Jurkat, Clone E6-1 (cell line): ENCODE data around the gene ST6GALNAC3.
A peak's percentile ranks its signal among the peaks of the same experiment; 100 is the strongest.

Experiments
- DNase-seq: peaks from one replicate; pipeline ENCODE4 v3.0.0-alpha.2; 2011; ENCODE audit warnings: low read depth, low spot score
- H3K4me3 ChIP-seq: 2 replicates; pipeline ENCODE4 v1.5.1; 2011; ENCODE audit warnings: mild to moderate bottlenecking, low read length, control low read depth, moderate library complexity

Gene ST6GALNAC3

DNA sequence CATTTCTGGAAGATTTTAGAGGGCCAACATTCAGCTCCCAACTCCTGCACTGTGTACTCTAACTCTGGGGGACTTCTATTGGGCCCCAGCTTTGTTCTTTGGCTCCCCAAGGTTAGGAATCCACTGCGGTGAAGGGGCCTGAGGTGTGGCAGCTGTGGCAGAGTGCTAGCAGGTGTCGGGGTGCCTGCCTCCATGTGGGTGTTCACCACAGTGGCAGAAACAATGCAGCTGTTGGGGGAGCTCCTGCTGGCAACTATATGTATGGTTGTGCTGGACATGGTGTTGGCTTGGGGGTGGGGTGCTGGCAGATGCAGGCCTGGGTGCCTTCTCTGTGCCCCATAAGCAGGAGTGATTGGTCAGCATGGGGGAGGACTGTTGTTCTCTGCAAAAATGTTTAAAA lies 95.5 kb downstream of the ST6GALNAC3 start:
- H3K4me3 ChIP-seq: no peak overlapping the region
- no peak for DNase-seq

DNA sequence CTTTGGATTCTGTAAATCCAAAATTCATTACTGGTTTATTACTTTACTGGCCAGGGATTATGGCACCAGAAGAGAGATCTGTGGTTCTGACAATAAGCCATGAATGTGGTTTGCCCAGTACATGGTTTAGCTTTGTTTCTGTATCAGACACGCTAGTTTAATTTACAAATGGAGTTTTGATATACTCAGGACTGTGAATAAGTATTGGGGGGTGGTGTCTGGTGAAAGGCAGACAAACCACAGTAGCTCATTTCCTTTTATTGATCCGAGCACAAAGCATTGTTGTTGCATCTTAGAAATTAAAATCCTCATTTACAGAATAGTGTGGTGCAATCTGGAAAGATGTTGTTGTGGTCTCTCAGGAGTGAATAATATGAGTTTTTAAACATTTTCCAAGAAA lies 96.0 kb downstream of the ST6GALNAC3 start:
- no peak for DNase-seq
- no peak overlapping the region for H3K4me3 ChIP-seq

DNA sequence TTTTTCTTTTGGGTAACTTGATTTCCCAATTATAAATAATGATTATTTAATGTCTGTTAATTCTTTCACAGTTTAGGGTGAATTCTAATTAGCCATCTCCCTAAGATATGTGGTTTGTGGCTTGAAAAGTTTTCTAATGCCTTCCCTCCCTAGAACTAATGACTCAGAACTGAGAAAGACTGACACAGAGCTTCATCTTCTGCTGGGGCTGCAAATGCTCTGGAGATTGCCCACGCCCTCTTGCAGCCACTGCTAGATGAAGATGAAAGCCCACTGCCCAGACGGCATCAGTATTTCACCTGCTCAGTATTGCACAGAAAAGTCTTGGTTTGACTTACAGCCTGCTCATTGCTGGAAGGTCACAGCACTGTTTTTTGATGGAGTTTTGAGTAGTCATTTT lies 101.5 kb downstream of the ST6GALNAC3 start:
- DNase-seq: no peak

DNA sequence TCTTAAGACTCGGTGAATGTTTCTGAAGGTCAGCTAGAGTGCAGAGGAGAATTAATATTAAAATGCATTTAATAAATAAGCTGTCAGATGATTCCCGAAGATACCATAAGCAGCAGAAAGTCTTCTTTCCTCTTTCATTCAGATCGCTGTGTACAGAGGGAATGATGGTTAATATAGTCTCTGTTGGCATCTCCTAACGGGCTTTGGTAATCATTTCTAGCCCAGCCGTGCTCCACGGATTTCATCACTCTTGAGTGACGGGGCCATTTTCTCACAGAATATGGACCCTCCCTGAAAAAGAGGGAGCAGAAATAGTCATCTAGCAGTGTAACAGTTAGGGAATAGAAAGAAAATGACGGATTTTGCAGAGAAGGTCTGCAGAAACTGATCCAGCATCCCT lies 103.1 kb downstream of the ST6GALNAC3 start:
- no peak overlapping the region for H3K4me3 ChIP-seq
- DNase-seq: no peak

More for the DNA sequence above, 101.5 kb downstream of the ST6GALNAC3 start:
- H3K4me3 ChIP-seq: no peak overlapping the region

DNA sequence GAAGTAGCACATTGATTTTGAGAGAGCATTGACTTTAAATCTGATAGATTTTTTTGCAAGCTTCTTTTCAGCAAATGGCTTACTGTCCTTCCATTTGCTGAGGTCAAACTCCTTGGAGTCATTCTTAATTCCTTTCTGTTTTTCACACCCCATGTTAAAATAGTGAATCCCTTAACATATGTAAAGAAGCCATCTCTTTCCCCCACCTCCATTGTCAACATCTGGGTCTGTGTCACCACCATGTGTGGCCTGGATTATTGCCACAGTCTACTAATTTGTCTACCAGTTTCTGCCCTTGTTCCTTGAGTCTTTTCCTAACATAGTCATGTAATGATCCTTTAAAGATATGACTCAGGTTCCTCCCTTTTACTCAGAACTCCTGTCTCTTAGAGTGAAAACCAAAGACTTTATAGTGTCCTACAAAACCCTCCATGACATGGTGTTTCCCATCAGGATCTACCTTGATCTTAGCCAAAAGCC lies 104.7 kb downstream of the ST6GALNAC3 start:
- no peak for DNase-seq
- H3K4me3 ChIP-seq: no peak overlapping the region

GRCh38 chr1:76185207-76185606 lies 110.7 kb downstream of the ST6GALNAC3 start:
- H3K4me3 ChIP-seq: no peak overlapping the region
- DNase-seq: no peak

DNA sequence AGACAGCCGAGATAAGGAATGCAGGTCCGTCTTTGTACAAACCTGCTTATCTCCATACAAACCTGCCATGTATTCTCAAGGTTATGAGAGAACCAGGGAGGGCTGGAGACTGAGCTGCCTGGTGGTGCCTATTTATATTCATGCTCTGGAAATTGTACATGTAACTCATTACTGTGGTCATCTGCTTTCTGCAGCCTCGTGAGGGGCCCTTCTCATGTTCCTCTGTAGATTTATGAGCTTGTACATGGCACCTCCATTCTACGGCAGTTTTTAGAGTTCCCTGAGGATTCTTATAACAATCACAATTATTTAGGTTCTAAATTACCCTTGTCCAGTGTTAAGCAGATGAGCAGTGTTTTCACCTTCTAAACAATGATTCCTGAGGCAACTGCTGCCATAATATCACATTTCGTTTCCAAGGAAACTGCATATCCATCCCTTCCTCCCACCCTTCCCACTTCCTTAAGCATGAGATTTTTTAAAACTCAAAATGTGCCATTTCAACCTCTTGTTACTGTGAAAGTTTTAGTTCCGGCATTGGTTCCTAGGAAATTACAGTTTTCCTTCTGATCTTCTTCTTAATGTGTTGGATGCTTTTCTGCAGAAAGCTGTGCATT lies 112.1 kb downstream of the ST6GALNAC3 start:
- no peak for DNase-seq
- no peak overlapping the region for H3K4me3 ChIP-seq

GRCh38 chr1:76187436-76187835 lies 112.9 kb downstream of the ST6GALNAC3 start:
- H3K4me3 ChIP-seq: no peak overlapping the region
- DNase-seq: no peak

GRCh38 chr1:76189310-76189709 lies 114.8 kb downstream of the ST6GALNAC3 start:
- no peak for DNase-seq
- H3K4me3 ChIP-seq: no peak overlapping the region

DNA sequence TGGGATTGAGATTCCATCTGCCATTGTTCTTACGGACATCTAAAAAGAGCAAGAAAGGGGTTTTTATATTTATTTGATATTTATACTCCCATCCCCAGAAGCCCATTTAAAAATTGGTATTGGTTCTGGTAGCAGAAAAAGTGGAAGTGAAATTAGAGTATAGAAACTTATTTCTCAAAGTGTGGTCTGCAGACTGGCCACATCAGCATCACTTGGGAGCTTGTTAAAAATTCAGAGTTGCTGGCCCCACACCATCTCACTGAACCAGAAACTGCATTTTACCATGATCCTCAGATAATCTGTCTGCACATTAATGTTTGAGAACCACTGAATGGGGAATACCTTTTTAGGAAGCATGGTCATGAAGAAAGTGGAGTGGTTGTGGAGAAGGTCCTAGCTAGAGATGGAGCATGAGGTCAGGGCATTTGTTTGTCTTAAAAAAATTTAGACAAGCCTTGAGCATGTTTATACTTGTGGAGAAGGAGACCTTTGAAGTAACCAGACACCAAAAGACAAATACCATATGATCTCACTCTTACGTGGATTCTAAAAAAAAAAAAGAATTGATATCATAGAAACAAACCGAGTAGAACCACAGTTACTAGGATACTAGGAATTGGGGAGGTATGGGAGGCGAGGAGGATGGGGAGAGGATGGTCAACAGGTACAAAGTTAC lies 116.3 kb downstream of the ST6GALNAC3 start:
- DNase-seq: no peak
- no peak overlapping the region for H3K4me3 ChIP-seq

GRCh38 chr1:76191561-76191960 lies 117.0 kb downstream of the ST6GALNAC3 start:
- no peak overlapping the region for H3K4me3 ChIP-seq
- DNase-seq: no peak

- no peak for DNase-seq
- no peak overlapping the region for H3K4me3 ChIP-seq
Observed at GRCh38 chr1:76198452-76198851, 123.9 kb downstream of the ST6GALNAC3 start.

DNA sequence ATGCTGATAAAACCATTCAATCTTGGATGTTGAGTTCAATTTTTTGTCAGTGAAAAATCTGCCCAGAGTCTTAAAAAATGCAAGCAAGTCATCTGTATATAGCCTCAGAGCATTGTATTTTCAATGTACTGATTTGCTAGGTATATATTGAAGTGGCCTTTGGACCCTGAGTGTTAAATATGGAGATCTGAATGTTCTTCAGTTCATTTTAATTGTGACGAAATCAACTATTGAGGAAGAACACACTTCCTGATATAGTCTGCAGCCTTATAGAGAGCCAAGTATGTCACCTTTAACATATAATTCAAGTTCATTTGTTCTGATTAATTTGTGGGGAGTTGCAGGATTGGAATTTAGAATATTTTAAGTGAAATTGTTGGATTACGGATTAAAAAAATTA lies 128.1 kb downstream of the ST6GALNAC3 start:
- no peak for DNase-seq
- H3K4me3 ChIP-seq: no peak overlapping the region

DNA sequence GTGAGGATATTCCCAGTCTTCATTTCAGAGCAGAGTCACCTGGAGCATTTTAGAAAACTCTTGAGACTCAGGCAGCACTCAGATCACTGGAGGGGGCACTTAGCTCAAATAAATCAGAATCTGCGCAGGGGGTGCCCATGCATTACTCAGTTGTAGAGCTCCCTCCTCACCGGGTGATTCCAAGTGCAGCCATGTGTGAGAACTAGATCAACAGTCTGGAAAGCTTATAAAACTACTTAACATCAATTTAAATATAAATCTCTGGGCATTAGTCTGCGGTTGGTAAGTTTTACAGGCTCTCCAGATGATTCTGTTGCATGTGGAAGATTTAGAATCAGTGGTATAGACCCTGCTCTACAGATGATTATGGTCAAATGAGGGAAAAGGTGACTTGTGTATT lies 128.6 kb downstream of the ST6GALNAC3 start:
- no peak for DNase-seq
- H3K4me3 ChIP-seq: no peak overlapping the region

DNA sequence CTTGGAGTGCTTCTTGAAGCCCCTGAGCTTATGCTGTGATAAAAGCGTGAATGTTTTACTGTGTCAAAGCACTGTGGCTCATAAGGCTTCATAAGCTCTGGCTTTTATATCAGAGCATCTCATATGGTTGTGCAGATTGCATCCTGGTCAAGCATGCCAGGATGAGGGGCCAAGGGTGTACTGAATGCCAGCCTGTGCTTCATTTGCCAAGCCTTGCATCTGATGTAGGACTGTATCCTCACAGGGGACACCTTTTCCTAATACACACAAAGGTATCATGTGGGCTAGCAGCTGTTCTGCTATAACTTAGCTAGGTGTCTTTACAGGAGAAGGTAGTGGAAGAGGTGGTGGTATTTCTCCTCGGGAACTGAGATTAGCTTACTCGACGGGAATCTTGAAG lies 134.7 kb downstream of the ST6GALNAC3 start:
- no peak for DNase-seq
- no peak overlapping the region for H3K4me3 ChIP-seq

- no peak overlapping the region for H3K4me3 ChIP-seq
- no peak for DNase-seq
Observed at GRCh38 chr1:76209648-76210047, 135.1 kb downstream of the ST6GALNAC3 start.

DNA sequence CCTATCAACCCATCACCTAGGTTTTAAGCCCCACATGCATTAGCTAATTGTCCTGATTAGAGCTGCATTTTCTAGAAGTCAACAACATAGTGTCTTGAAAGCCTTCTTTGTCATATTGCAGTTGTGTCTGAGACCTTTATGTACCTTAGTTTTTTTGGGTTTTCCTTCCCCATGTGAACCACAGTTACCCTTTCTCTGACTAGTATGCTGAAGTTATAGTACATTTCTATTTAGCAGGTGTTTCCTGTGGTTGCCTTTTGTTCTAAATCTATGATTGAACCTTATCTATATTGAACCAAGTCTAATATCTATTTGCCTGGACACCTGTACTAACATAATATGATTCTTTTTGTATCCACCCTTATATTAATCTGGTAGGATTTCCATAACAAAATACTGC lies 135.6 kb downstream of the ST6GALNAC3 start:
- H3K4me3 ChIP-seq: no peak overlapping the region
- peak; percentile 46 for DNase-seq

DNA sequence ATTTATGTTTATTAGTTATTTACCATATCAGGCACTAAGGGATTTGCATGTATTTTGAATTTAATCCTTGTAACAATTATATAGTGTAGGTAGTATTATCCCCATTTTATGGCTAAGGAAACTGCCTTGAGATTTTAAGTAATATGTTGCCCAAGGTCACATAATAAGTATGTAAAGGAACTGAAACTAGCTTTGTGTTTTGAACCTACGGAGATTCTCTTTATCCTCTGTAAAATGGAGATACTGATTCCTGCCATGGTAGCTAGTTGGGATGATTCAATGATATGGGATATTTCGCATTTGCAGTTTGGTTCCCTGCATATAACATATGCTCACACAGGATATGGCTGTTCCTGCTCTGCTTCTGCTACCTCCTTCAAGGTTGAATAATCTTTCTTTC lies 144.3 kb downstream of the ST6GALNAC3 start:
- H3K4me3 ChIP-seq: no peak overlapping the region
- no peak for DNase-seq

GRCh38 chr1:76219366-76219818 lies 144.8 kb downstream of the ST6GALNAC3 start:
- H3K4me3 ChIP-seq: no peak overlapping the region
- no peak for DNase-seq

- H3K4me3 ChIP-seq: no peak overlapping the region
- DNase-seq: no peak
Observed at GRCh38 chr1:76224752-76225151, 150.2 kb downstream of the ST6GALNAC3 start.

- no peak for DNase-seq
- no peak overlapping the region for H3K4me3 ChIP-seq
Observed at GRCh38 chr1:76225526-76225925, 151.0 kb downstream of the ST6GALNAC3 start.
